Mucosa of descending colon (tissue), 3 donors: ENCODE measurements around the gene RTN4RL2. TPM values are rescaled to one million over a fixed set of nuclear protein-coding genes. Genes with fewer than 3 reads are reported as not detected.
A peak's percentile ranks its signal among the peaks of the same experiment; 100 is the strongest.

ENCODE experiments used
- ATAC-seq: fragments of 200-7000 bp; cut with Tn5 transposase; one replicate; pipeline ENCODE4 v1.9.1; 2020; ENCODE audit warnings: mild to moderate bottlenecking, moderate library complexity
- DNase-seq, 3 donors: peaks; one replicate each; pipeline ENCODE4 v3.0.0-alpha.2; 2020
- H3K36me3 ChIP-seq: fragments of 200-600 bp; one replicate; pipeline ENCODE4 v1.8.0; 2021; ENCODE audit warnings: low read depth, mild to moderate bottlenecking
- H3K4me1 ChIP-seq: fragments of 200-600 bp; one replicate; pipeline ENCODE4 v1.8.0; 2021; ENCODE audit warnings: low read depth, mild to moderate bottlenecking
- H3K4me3 ChIP-seq: fragments of 200-600 bp; one replicate; pipeline ENCODE4 v1.8.0; 2021; ENCODE audit warnings: mild to moderate bottlenecking
- H3K9me3 ChIP-seq: fragments of 200-600 bp; one replicate; pipeline ENCODE4 v1.8.0; 2021; ENCODE audit warnings: mild to moderate bottlenecking
- CTCF ChIP-seq: fragments of 200-600 bp; IDR thresholded peaks from one replicate; pipeline ENCODE4 v1.8.0; 2022; ENCODE audit warnings: antibody characterized with exemption, mild to moderate bottlenecking
- intact Hi-C, 2 donors: fragments of 100-400 bp; cut with DNase I in 1 of 2; cut with micrococcal nuclease in 1 of 2; formaldehyde crosslinking; loops; one replicate each; pipeline versions ENCODE4 v1.11.0 to v1.11.1; 2022; cut with DNase I, micrococcal nuclease
- long read RNA-seq, 2 donors: library from polyadenylated mRNA; unstranded; transcript quantifications; one replicate each; pipeline ENCODE4 v2.0.0, GENCODE V29; 2019 to 2021
- total RNA-seq, 3 donors: library from RNA; stranded (reverse); fragmentation: NEBNext Ultra II Directional in 2 of 3; extraction: Animal tissue kit (Norgen Biotek cat#: 25700) in 2 of 3; gene quantifications; one replicate each; pipeline versions ENCODE4 v1.2.1 to v1.2.4, GENCODE V29; 2021 to 2023
- donor health status: DM: no; HTN: no; CAD: no; lungs with moderate emphysema.
- donor health status: DM: no; HTN: no; CAD: no.
- donor health status: DM: no; HTN: yes; CAD: no.

The RTN4RL2 gene
- total RNA-seq, result under 1 TPM; 0.38 to 0.73 (median 0.48) TPM
- long read RNA-seq, donor 1, partial matches to known transcripts, result 0 of 2 reads
- long read RNA-seq, donor 1, other reads (novel, unspliced or antisense), result 1 of 2 reads
- long read RNA-seq, donor 2, result 0 reads

DNA sequence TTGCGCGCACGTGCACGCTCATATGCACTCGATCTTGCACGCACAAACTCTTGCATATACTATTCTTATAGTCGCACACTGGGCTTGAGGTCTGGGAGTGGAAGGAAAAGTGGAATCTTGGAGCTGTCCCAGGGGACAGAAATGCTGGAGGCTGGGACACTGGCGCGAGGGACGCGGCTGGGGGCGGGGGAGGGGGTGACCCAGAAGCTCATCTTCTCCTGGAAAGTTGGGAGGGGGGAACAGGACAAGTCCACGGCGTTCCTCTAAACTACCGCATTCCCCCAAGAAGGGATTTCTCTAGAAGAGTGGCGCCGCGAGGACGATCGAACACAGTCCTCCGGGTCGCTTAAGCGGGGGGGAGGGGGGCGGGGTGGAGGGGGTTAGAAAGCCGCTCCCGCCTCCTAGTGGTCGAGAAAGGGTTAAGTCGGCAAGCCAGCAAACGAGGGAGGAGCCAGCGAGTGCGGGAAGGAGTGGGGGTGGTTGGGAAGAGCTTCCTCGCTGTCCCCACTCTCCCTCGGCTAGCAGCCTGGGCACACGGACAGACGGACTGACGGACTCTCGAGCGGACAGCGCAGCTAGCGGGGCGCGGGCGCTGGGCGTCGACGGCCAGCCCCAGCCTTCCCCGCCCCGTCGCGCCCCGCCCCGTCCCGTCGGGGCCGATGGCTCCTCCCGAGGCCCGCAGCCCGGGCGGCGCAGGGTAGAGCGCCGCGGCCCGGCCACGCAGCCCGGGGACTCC, at the start of gene RTN4RL2:
RTN4RL2 (plus strand) TSS at position 507 of the 736 bp plus-strand sequence. CDS start 338 bp downstream, outside the sequence.
- TF ChIP-seq CTCF, result no peak
- intact Hi-C loops, result loop anchor here in 1 of 2 donors (10.0 kb wide), 1 partner anchor 1055 kb away; no protein-coding TSS in a partner anchor

DNA sequence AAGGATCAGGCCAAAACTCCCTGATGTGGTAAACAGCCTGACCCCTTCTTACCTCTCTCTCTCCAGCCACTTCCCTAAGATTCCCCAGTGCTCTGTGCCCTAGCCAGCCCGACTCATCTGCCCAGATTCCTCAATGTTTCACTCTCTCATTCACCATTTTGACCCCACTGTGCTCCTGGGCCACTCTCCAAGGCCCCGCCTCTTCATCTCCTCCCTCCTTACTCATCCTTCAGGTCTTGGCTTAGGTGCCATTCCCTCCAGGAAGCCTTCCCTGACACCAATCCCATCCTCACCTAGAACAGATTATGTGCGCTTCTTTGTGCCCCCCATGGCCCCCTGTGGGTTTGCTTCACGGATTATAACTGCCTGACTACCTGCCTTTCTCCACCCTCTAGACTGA, 46.6 kb upstream of the RTN4RL2 start:
- TF ChIP-seq CTCF, result no peak
- intact Hi-C loops, result no loop called here
- Histone ChIP-seq H3K9me3 (no peaks in the 10 kb centered on the region), H3K36me3 (no peaks in the 10 kb centered on the region), H3K4me1 (no peaks in the 10 kb centered on the region), H3K4me3 (no peak overlapping the region)
- ATAC-seq (no peak), DNase-seq (no peak)

More for the DNA sequence above, at the start of gene RTN4RL2:
- Histone ChIP-seq H3K4me1 (peaks cover 31% of the 10 kb centered on the region), H3K9me3 (no peaks in the 10 kb centered on the region), H3K36me3 (no peaks in the 10 kb centered on the region), H3K4me3 (no peak within 1 kb of the TSS)
- ATAC-seq (peak; percentile 66), DNase-seq (peak in 2 of 3 donors; percentile 35 to 61)

GRCh38 chr11:57414612-57415212, 45.6 kb upstream of the RTN4RL2 start:
- DNase-seq (no peak), ATAC-seq (no peak)
- no peaks in the 10 kb centered on the region for H3K36me3 ChIP-seq
- H3K4me1 ChIP-seq, result no peaks in the 10 kb centered on the region
- no peaks in the 10 kb centered on the region for H3K9me3 ChIP-seq
- intact Hi-C loops, result no loop called here
- H3K4me3 ChIP-seq, result no peak overlapping the region
- no peak for TF ChIP-seq CTCF

DNA sequence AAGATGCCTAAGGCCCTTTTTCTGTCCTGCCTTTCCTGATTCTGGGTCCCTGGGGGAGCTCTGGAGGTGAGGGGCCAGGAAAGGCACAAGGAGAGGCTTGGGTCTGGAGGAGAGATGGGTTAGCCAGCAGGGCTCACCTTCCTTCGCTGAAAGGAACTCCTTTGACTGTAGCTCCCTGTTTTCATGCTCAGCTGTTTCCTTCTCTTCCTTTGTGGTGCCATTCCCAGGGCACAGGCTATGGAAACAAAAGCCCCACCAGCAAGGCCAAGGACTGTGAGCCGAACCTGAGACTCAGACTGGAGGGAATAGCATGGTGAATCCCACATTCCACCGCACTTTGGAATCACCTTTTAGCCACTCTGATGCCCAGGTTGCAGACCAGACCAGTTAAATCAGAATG, 43.9 kb upstream of the RTN4RL2 start:
- intact Hi-C loops, result no loop called here
- ATAC-seq (no peak), DNase-seq (no peak)
- H3K4me1 ChIP-seq, result no peaks in the 10 kb centered on the region
- no peak overlapping the region for H3K4me3 ChIP-seq
- H3K9me3 ChIP-seq, result no peaks in the 10 kb centered on the region
- no peaks in the 10 kb centered on the region for H3K36me3 ChIP-seq
- TF ChIP-seq CTCF, result no peak

DNA sequence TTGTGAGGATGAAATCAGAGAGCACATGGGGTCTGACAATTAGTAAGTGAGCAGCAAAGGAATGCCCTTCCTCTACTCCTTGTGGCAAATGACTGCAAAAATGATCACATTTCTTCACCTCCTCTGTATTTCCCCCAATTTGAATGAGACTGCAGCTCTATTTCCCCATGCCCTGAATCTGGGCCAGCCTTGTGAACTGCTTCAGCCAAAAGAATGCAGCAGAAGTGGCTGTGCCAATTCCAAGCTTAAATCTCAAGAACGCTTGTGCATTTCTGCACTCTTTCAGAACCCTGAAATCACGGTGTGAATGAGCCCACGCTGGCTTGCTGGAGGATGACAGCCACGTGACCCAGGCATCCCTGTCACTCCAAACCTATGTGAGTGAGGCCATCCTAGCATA, 43.3 kb upstream of the RTN4RL2 start:
- no peak for TF ChIP-seq CTCF
- intact Hi-C loops, result no loop called here
- ATAC-seq, result no peak
- no peak for DNase-seq
- Histone ChIP-seq H3K36me3 (no peaks in the 10 kb centered on the region), H3K4me3 (no peak overlapping the region), H3K9me3 (no peaks in the 10 kb centered on the region), H3K4me1 (no peaks in the 10 kb centered on the region)
